Activated naive CD8-positive, alpha-beta T cell treated with anti-CD3 and anti-CD28 coated beads, Interleukin-2, amount 10 ng/mL, durations not matched to agents 7 days and 5 days (primary cell): ENCODE data around the gene CPSF2. TPM values are rescaled to one million over a fixed set of nuclear protein-coding genes. Genes with fewer than 3 reads are reported as not detected.

Experiments used
- ATAC-seq: fragments of 150-1000 bp; cut with Tn5 transposase; one replicate; pipeline ENCODE4 v1.10.0; 2021; ENCODE audit warnings: low read depth, moderate library complexity
- POLR2A ChIA-PET: fragments of 350-600 bp; sonication (Branson Sonifier 250); formaldehyde crosslinking; loops from one replicate; lab custom pipeline; 2021; ENCODE audit warnings: antibody characterized with exemption; lab: Charles Lee
- DNase-seq: peaks from one replicate; pipeline ENCODE4 v3.0.0; 2021
- H3K27ac Mint-ChIP-seq: one replicate; pipeline ENCODE4 v1.8.0; 2022; ENCODE audit warnings: mild to moderate bottlenecking, mixed read lengths
- H3K27me3 Mint-ChIP-seq: one replicate; pipeline ENCODE4 v1.8.0; 2022; ENCODE audit warnings: mild to moderate bottlenecking, moderate library complexity, mixed read lengths
- H3K36me3 Mint-ChIP-seq: one replicate; pipeline ENCODE4 v1.8.0; 2021; ENCODE audit warnings: mild to moderate bottlenecking, mixed read lengths
- H3K4me1 Mint-ChIP-seq: one replicate; pipeline ENCODE4 v1.8.0; 2021; ENCODE audit warnings: mixed read lengths
- H3K4me3 Mint-ChIP-seq: one replicate; pipeline ENCODE4 v1.8.0; 2022; ENCODE audit warnings: mild to moderate bottlenecking, moderate library complexity, mixed read lengths
- H3K9me3 Mint-ChIP-seq: one replicate; pipeline ENCODE4 v1.8.0; 2021; ENCODE audit warnings: mixed read lengths
- total RNA-seq, 2 experiments: library from RNA; stranded (reverse); gene quantifications; one replicate each; pipeline ENCODE4 v1.2.3, GENCODE V29; 2021

The CPSF2 gene
- total RNA-seq, 2 experiments from 2014 or later = 70.6 to 76.0 TPM

DNA sequence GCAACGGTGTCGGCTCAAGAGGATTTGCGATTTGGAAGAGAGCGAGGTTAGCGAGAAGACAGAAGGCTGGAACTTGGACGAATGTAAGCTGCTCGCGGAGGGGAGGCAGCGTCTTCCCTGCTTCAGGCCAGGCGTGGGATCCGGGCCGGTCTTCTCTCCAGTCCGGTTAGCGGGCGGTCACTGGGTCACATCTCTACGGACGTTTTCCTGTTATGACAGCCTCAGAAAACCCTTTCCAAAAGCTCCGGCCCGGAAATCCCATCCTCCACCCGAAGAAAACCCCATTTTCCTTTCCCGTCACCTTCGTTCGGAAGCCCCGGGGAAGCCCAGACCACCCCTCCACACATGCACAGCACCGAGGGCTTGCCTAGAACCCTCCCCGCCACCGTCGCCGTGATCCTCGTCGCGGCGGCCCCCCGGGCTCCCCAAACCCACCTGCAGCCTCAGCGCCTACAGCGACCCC, 531 bp upstream of the CPSF2 start:
- POLR2A ChIA-PET = interaction anchor here (1.0 to 4.9 kb wide), 10 partner anchors 10 to 495 kb away, joined by 3 to 67 read pairs (median 6); partner anchors contain the start of genes ATXN3 and TRIP11
- Mint-ChIP-seq H3K36me3 (peaks cover 13% of the 10 kb centered on the region), H3K27me3 (no peaks in the 10 kb centered on the region), H3K4me3 (peak overlapping the region; percentile 96), H3K27ac (peak overlapping the region; percentile 100), H3K4me1 (peaks cover 28% of the 10 kb centered on the region), H3K9me3 (no peaks in the 10 kb centered on the region)
- no peak for DNase-seq
- peak; percentile 25 for ATAC-seq

DNA sequence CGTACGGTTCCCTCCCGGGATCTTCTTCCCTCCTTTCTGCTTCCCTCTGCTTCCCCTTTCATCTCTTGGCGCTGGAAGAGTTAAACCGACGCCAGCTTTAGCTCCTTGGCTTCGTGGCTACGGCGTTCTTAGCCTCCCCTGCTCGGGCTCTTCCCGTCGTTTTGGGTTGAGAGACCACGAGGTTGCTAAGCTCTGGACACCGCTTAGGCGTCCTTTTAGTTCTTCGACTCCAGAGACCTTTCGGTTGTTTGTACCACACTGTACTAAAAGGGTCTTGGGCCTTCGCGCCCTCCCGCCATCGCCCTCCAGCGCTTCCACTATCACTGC, 545 bp downstream of the CPSF2 start:
- peak; percentile 20 for ATAC-seq
- H3K27ac Mint-ChIP-seq = peak overlapping the region; percentile 100
- no peaks in the 10 kb centered on the region for H3K9me3 Mint-ChIP-seq
- H3K4me3 Mint-ChIP-seq = peak overlapping the region; percentile 96
- no peaks in the 10 kb centered on the region for H3K27me3 Mint-ChIP-seq
- peaks cover 17% of the 10 kb centered on the region for H3K36me3 Mint-ChIP-seq
- H3K4me1 Mint-ChIP-seq = peaks cover 33% of the 10 kb centered on the region
- no peak for DNase-seq
- POLR2A ChIA-PET = interaction anchor here (0.6 to 4.9 kb wide), 11 partner anchors 10 to 1227 kb away, joined by 3 to 67 read pairs (median 6); partner anchors contain the start of genes ATXN3 and TRIP11

DNA sequence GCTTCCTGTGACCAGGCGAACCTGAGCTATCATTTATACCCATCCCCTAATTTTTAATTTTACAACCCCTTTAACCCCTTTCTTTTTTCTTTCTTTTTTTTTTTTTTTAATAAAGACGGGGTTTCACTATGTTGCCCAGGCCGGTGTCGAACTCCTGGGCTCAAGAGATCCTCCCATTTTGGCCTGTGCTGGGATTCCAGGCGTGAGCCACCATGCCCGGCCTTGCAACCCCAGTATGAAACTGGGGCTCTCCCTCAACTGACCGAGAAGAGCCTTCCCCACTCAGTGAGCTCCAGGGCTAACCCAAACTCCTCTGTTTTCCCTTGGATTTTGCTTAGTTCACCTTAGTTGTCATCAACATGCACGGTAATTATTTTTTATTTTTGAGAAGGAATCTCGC, 992 bp downstream of the CPSF2 start:
- Mint-ChIP-seq H3K4me1 (peaks cover 38% of the 10 kb centered on the region), H3K9me3 (no peaks in the 10 kb centered on the region), H3K27me3 (no peaks in the 10 kb centered on the region), H3K4me3 (peak overlapping the region; percentile 96), H3K36me3 (peaks cover 19% of the 10 kb centered on the region), H3K27ac (peak overlapping the region; percentile 100)
- POLR2A ChIA-PET = interaction anchor here (0.6 to 4.9 kb wide), 5 partner anchors 15 to 277 kb away, joined by 3 to 67 read pairs (median 6); partner anchors contain the start of genes ATXN3 and TRIP11
- no peak for DNase-seq
- ATAC-seq = no peak

DNA sequence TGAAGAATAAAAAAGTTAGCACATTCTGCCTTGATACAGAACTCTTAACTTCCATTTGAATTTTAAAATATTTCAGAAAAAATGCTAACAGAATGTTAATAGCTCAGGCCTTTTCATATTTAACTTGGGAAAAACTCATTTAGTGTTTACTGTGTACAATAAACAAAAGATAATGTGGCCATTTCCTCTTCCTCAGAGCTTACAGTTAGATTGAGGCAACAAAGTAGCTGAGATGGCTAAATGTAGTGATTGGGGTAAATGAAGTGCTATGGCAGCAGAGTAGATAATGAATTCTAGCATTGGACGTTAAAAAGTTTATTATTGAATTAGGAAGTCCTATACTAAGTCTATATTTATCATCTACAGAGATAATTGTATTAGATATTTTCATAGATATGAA, 12.7 kb downstream of the CPSF2 start:
- Mint-ChIP-seq H3K36me3 (peaks cover 22% of the 10 kb centered on the region), H3K4me1 (peaks cover 3% of the 10 kb centered on the region), H3K27ac (no peak overlapping the region), H3K4me3 (no peak overlapping the region), H3K27me3 (no peaks in the 10 kb centered on the region), H3K9me3 (no peaks in the 10 kb centered on the region)
- DNase-seq (no peak), ATAC-seq (no peak)
- POLR2A ChIA-PET = no interaction called here

DNA sequence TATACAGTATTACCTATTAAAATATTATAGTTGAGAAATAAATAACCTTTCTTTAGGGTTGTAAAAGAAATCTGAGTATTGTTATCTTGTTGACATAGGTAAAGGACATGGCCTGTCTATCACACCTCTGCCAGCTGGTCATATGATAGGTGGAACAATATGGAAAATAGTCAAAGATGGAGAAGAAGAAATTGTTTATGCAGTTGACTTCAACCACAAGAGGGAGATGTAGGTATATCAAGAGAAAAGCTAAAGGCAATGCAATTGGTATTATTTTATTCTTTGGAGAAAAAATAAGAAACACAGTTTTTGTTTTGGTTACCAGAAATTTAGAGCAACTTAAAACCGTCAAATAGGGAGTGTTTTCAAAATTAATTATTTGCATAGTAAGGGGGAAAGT, 13.5 kb downstream of the CPSF2 start:
- no peaks in the 10 kb centered on the region for H3K27me3 Mint-ChIP-seq
- POLR2A ChIA-PET = no interaction called here
- no peak overlapping the region for H3K27ac Mint-ChIP-seq
- no peaks in the 10 kb centered on the region for H3K9me3 Mint-ChIP-seq
- ATAC-seq (no peak), DNase-seq (no peak)
- H3K36me3 Mint-ChIP-seq = peaks cover 19% of the 10 kb centered on the region
- H3K4me1 Mint-ChIP-seq = no peaks in the 10 kb centered on the region
- no peak overlapping the region for H3K4me3 Mint-ChIP-seq

DNA sequence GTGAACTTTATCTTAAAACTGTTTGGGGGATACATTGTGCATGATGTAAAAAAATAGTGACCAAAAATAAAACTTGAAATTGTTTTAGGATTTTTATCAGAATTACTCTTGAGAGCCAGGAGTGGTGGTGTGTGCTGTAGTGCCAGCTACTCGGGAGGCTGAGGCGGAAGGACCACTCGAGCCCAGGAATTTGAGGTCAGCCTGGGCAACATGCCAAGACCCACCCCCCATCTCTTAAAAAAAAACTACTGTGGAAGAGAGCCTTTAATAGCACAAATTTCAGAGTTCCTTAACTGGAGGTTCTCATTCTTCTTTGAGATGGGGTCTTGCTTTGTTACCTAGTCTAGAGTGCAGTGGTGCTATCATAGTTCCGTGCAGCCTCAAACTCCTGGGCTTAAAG, 21.5 kb downstream of the CPSF2 start:
- H3K36me3 Mint-ChIP-seq = peaks cover 32% of the 10 kb centered on the region
- peaks cover 2% of the 10 kb centered on the region for H3K4me1 Mint-ChIP-seq
- H3K4me3 Mint-ChIP-seq = no peak overlapping the region
- POLR2A ChIA-PET = no interaction called here
- DNase-seq (no peak), ATAC-seq (no peak)
- H3K9me3 Mint-ChIP-seq = no peaks in the 10 kb centered on the region
- H3K27ac Mint-ChIP-seq = no peak overlapping the region
- H3K27me3 Mint-ChIP-seq = no peaks in the 10 kb centered on the region

DNA sequence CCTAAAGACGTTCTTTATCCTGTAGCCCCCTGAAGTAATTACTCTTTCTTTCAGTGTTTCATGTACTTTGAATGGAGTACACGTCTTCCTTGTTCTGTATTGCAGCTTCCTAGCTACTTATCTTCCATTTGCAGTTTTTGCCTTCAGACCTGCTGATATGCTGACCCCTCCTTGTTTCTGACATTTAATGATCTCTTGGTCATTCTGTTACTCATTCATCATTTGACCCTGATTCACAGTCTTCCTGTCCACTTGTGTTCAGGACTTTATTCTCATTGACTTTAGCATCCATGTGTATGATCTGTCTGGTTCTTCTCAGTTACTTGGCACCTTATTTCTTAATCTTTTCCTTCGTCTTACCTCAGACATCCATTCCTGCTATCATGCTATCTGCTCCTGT, 22.2 kb downstream of the CPSF2 start:
- no peak overlapping the region for H3K27ac Mint-ChIP-seq
- no peaks in the 10 kb centered on the region for H3K27me3 Mint-ChIP-seq
- POLR2A ChIA-PET = no interaction called here
- peaks cover 32% of the 10 kb centered on the region for H3K36me3 Mint-ChIP-seq
- H3K9me3 Mint-ChIP-seq = no peaks in the 10 kb centered on the region
- DNase-seq = no peak
- peaks cover 2% of the 10 kb centered on the region for H3K4me1 Mint-ChIP-seq
- ATAC-seq = no peak
- H3K4me3 Mint-ChIP-seq = no peak overlapping the region

DNA sequence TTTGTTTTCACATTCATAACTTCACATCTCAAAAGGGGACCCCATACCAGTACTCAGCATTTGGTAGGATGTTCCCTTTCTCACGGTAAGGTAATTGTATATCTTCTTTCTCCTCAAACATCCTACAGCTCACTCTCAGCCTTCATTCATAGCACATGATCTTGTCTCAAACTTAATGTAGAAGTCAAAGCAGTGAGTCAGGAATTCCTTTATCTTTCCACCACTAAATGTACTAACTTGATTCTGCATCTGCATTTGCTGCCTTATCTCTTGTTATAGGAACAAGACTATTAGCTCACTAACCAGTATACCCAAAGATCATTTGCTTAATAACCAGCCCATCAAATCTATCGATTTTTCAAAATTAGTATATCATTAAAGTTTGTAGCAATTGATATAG, 22.9 kb downstream of the CPSF2 start:
- Mint-ChIP-seq H3K36me3 (peaks cover 37% of the 10 kb centered on the region), H3K27ac (no peak overlapping the region), H3K27me3 (no peaks in the 10 kb centered on the region), H3K4me1 (peaks cover 4% of the 10 kb centered on the region), H3K9me3 (no peaks in the 10 kb centered on the region), H3K4me3 (no peak overlapping the region)
- DNase-seq = no peak
- POLR2A ChIA-PET = no interaction called here
- no peak for ATAC-seq

DNA sequence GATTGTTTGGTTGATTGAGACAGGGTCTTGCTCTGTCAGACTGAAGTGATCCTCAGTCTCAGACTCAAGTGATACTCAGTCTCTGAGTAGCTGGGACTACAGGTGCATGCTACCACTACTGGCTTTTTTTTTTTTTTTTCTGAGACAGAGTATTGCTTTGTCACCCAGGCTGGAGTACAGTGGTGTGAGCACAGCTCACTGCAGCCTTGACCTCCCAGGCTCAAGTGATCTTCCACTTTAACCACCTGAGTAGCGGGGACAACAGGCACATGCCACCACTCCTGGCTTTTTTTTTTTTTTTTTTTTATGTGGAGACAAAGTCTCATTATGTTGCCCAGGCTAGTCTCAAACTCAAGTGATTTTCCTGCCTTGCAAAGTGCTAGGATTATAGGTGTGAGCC, 31.8 kb downstream of the CPSF2 start:
- no peak for DNase-seq
- Mint-ChIP-seq H3K4me1 (peaks cover 10% of the 10 kb centered on the region), H3K4me3 (no peak overlapping the region), H3K27me3 (no peaks in the 10 kb centered on the region), H3K9me3 (no peaks in the 10 kb centered on the region), H3K27ac (no peak overlapping the region), H3K36me3 (peaks cover 38% of the 10 kb centered on the region)
- ATAC-seq = no peak
- POLR2A ChIA-PET = interaction anchor here (0.6 to 0.7 kb wide), 3 partner anchors 113 to 504 kb away, joined by 3 to 8 read pairs (median 6); no protein-coding TSS in a partner anchor

DNA sequence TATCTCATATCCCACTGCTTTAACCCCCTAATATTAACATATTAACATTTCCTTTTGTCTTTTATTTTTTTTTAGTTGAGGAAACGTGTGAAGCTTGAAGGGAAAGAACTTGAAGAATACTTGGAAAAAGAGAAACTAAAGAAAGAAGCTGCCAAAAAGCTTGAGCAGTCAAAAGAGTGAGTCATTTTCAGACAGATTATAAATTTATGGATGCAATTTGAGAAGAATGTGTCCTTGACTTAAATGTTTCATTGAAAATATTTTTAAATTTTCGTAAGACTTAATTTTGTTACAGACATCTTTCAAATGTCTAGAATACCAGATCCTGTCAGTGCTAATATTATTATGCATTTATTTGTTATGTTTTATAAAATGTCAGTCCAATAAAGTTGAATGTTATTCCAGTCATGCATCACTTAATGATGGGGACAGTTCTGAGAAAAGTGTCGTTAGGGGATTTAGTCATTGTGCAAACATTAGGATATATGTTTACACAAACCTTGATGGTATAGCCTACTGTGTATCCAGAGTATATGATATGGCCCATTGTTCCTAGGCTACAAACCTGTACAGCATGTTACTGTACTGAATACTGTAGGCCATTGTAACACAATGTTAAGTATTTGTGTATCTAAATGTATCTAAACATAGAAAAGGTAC, 32.6 kb downstream of the CPSF2 start:
- POLR2A ChIA-PET = no interaction called here
- Mint-ChIP-seq H3K4me1 (peaks cover 8% of the 10 kb centered on the region), H3K27me3 (no peaks in the 10 kb centered on the region), H3K36me3 (peaks cover 35% of the 10 kb centered on the region), H3K4me3 (no peak overlapping the region), H3K9me3 (no peaks in the 10 kb centered on the region), H3K27ac (no peak overlapping the region)
- ATAC-seq = no peak
- no peak for DNase-seq

DNA sequence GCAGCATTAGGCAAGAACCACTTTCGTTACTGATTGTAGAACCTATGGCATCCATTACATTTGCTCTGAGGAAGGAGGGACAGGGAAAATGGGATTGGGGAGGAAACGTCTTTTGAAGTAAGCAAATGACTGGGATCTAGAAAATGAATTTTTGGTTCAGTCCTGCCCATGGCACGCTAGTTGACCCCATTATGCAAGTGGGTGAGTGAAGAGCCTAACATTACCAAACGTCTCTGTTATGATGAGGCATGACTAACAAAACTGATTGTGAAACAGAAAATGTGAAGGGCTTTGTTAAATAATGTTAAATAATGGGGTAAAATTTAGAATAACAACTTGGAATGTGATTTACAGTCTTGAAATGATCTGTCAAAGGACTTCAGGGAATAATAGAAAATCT, 38.9 kb downstream of the CPSF2 start:
- peaks cover 5% of the 10 kb centered on the region for H3K9me3 Mint-ChIP-seq
- peaks cover 58% of the 10 kb centered on the region for H3K36me3 Mint-ChIP-seq
- POLR2A ChIA-PET = no interaction called here
- ATAC-seq (no peak), DNase-seq (no peak)
- peaks cover 8% of the 10 kb centered on the region for H3K4me1 Mint-ChIP-seq
- H3K27ac Mint-ChIP-seq = no peak overlapping the region
- H3K27me3 Mint-ChIP-seq = no peaks in the 10 kb centered on the region
- no peak overlapping the region for H3K4me3 Mint-ChIP-seq

DNA sequence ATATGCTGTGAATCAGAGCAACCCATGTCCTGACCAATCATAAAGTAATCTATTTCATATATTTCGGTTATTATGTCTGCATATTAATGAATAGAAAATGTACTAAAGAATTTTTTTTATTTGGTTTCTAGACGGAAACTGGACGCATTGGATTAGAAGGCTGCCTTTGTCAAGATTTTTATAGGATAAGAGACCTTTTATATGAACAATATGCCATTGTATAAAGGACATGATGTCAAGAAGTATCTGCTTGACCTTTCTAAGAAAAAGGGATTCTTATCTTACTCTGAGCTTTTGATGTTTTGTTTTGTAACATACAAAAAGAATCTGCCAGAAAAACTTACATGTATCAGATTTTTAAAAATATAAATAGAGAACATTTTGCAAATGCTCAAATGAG, 39.8 kb downstream of the CPSF2 start:
- Mint-ChIP-seq H3K36me3 (peaks cover 53% of the 10 kb centered on the region), H3K4me1 (peaks cover 8% of the 10 kb centered on the region), H3K4me3 (no peak overlapping the region), H3K27ac (no peak overlapping the region), H3K27me3 (no peaks in the 10 kb centered on the region), H3K9me3 (peaks cover 5% of the 10 kb centered on the region)
- POLR2A ChIA-PET = interaction anchor here (0.5 kb wide), 1 partner anchor 22 kb away, joined by 3 read pairs; no protein-coding TSS in a partner anchor
- ATAC-seq (no peak), DNase-seq (no peak)

DNA sequence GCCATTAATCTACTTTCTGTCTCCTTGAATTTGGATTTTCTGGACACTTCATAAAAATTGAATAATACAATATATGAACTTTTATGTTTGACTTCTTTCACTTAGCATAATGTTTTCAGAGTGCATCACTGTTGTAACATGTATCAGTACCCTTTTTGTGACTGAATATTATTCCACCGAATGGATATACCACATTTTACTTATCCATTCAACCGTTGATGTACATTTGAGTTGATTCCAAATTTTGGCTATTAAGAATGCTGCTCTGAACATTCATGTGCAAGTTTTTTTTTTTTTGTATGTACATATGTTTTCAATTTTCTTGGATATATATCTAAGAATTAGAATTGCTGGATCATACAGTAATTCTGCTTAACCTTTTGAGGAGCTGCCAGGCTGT, 43.2 kb downstream of the CPSF2 start:
- Mint-ChIP-seq H3K4me1 (no peaks in the 10 kb centered on the region), H3K27ac (no peak overlapping the region), H3K36me3 (peaks cover 57% of the 10 kb centered on the region), H3K4me3 (no peak overlapping the region), H3K9me3 (peaks cover 5% of the 10 kb centered on the region), H3K27me3 (no peaks in the 10 kb centered on the region)
- no peak for ATAC-seq
- DNase-seq = no peak
- POLR2A ChIA-PET = no interaction called here

DNA sequence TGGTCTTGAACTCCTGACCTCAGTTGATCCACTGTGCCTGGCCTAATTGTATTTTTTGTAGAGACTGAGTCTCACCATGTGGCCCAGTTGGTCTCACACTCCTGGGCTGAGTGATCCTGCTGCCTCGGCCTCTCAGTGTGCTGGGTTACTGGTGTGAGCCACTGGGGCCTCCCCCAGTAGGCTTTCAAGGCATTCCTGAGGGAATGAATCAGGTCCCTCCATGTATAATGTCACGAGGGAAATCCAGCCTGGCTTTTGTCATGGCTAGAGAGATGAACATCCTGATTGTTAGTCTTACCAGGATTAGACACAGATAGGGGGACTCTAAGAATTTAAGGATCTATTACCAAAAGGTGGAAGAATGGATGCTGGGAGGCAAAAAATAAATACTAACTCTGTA, 51.9 kb downstream of the CPSF2 start:
- H3K27me3 Mint-ChIP-seq = no peaks in the 10 kb centered on the region
- POLR2A ChIA-PET = interaction anchor here (0.6 kb wide), 1 partner anchor 18 kb away, joined by 3 read pairs; no protein-coding TSS in a partner anchor
- no peaks in the 10 kb centered on the region for H3K4me1 Mint-ChIP-seq
- no peak overlapping the region for H3K4me3 Mint-ChIP-seq
- H3K27ac Mint-ChIP-seq = no peak overlapping the region
- no peaks in the 10 kb centered on the region for H3K9me3 Mint-ChIP-seq
- no peak for DNase-seq
- no peak for ATAC-seq
- peaks cover 4% of the 10 kb centered on the region for H3K36me3 Mint-ChIP-seq
